PC-9 (cell line): ENCODE results near the gene VPS33B.

Experiments used
- CTCF ChIP-seq: fragments of 200-600 bp; sonication (generic); conservative IDR thresholded peaks from 2 replicates; pipeline ENCODE4 v1.6.1; 2017; ENCODE audit warnings: mixed run types, antibody characterized with exemption, mild to moderate bottlenecking, moderate library complexity
- EZH2 ChIP-seq: fragments of 200-600 bp; sonication (generic); IDR thresholded peaks from 2 replicates; pipeline ENCODE4 v1.8.0; 2017; ENCODE audit warnings: antibody characterized with exemption, low read depth

GRCh38 chr15:91001209-91001608, 21.2 kb downstream of the VPS33B start:
- TF ChIP-seq CTCF (no peak), EZH2 (no peak)
